HG03159 (cell line): ENCODE data around the gene HOXC4.
A peak's percentile ranks its signal among the peaks of the same experiment; 100 is the strongest.

Source experiments
- ATAC-seq: cut with Tn5 transposase; IDR thresholded peaks from one replicate; pipeline ENCODE4 v1.9.1; 2021; ENCODE audit warnings: mild to moderate bottlenecking, moderate library complexity; ENCODE audit not compliant: unreplicated experiment

Gene HOXC4

GRCh38 chr12:54015018-54015931 lies 38.4 kb upstream of the HOXC4 start:
- no peak for ATAC-seq

DNA sequence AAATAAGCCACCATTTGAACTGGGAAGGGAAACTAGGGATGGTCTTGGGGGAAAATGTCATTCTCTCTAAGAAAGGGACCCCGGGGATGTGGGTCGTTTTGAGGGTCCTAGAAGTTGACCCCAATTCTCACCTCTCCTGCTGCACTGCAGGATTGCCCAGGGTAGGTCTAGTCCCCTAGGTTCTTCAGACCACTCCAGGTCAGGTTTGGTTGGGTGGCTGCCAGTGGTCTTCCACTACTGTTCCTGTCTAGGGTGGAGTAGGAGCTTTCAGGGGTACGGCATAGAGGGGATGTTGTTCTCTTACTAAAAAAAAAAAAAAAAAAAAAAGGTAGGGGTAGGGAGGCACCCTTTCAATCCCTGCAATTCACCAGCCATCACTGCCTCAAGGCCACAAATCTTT lies 37.6 kb upstream of the HOXC4 start:
- no peak for ATAC-seq

DNA sequence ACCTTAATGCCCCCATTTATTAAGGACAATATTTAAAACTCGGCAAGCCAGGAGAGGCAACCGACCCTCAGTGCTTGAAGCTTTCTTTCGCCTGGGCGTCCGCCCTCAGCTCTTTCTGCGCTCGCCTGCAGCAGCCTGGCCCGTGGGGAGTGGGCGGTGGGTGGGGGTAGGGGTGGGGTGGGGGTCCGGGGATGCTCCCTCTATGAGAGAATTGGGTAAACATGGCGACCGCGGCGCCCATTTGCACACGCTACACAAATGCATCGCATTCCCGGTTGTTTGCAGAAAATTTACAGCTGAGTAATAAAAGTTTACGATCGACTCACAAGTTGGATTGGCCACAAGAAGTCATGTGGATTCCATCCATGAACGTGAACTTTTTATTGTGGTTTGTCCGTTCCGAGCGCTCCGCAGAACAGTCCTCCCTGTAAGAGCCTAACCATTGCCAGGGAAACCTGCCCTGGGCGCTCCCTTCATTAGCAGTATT lies 37.1 kb upstream of the HOXC4 start:
- no peak for ATAC-seq

- peak; percentile 32 for ATAC-seq
Measured at GRCh38 chr12:54017027-54017788, 36.4 kb upstream of the HOXC4 start.

GRCh38 chr12:54017878-54018467 lies 35.7 kb upstream of the HOXC4 start:
- ATAC-seq, result peak; percentile 83

DNA sequence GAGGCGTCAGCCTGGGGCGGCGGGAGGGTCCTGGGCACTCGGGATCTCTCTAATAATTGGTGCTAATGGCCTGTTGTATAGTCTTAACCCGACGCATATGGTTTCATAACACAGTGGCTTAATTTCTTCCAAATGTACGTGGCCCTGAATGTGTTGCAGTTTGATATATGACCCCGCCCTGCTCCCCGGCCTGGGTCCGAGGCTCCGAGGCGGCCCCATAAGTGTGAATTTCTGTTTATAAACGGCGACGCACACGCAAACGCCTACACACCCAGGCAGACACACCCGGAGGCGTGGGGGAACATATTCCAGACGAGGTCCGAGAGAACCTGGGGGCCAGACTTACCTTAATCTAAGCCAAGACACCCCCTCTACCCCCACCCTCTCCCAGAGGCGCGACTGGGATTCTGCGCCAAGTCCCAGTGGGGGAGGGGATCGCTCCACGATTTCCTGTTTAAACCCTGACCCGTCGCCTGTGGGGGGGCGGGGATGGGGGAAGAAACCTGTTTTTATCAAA lies 35.1 kb upstream of the HOXC4 start:
- no peak for ATAC-seq

DNA sequence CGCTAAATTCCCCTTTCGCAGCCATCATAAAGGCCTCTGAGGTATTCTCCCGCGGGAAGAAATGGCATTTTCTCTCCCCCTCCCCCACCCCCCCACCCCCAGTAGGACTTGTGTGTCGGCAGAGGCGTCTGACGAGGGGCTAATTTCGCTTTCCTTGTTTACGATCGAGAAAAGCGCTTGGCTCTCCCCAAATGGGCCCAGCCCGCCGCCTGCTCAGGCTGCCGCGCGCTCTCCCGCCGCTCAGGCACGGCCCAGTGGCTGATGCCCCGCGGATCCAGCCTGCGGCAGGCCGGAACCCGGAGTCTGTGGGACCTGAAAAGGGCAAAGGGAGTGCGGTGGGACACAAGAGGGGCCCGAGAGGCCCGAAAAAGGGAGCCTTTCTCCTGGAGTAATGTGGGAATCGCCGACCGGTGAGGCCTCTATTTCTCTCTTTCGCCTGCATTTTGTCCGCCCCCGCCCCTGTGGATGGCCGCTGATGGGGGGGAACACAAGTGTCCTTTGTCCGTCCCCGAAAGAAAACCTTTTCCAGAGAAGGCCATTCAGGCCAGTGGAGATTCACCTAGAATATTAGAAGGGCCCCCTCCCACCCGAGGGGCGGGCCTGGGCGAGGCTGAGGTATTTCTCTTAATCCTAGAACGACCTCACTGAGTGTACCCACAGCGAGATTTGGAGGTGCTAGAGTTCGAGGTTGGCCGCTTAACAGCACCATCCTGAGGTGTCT lies 34.4 kb upstream of the HOXC4 start:
- ATAC-seq, result no peak

GRCh38 chr12:54019924-54020590 lies 33.6 kb upstream of the HOXC4 start:
- no peak for ATAC-seq

DNA sequence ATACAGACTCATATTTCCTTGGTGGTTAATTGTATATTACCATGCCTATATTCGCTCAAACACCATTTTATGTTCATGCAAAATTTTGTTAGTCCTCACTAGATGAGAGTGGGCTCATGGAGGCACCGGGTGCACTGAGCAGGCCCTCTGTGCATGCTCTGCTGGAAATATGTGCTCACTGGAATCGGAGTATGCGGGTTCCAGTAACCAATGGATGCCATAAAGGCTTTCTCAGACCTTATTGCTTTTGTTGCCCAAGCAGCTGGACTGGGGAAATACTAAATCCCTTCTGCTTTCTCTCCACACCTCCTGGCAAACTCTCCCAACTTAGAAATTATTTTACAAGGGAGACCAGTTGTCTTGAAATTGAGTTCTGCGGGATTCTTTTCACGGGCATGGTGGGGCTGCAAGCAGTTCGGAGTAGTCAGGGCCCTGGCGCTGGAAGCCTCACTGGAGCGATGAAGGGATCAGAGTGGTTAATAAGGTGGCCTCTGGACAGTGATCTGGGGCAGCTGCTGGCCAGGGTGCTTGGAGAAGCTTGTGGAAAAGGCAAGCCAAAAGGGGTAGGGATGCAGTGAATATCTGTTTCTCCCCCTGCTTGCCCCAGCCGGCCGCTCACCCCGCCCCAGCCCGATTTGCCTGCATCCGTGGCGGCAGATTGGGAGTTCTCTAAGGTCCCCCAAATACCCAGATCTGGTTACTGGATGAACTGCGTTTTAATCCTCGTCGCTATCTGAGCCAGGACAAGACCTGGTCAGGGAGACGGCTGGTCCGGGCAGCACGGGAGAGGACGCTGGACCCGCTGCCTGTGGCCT lies 32.8 kb upstream of the HOXC4 start:
- no peak for ATAC-seq

DNA sequence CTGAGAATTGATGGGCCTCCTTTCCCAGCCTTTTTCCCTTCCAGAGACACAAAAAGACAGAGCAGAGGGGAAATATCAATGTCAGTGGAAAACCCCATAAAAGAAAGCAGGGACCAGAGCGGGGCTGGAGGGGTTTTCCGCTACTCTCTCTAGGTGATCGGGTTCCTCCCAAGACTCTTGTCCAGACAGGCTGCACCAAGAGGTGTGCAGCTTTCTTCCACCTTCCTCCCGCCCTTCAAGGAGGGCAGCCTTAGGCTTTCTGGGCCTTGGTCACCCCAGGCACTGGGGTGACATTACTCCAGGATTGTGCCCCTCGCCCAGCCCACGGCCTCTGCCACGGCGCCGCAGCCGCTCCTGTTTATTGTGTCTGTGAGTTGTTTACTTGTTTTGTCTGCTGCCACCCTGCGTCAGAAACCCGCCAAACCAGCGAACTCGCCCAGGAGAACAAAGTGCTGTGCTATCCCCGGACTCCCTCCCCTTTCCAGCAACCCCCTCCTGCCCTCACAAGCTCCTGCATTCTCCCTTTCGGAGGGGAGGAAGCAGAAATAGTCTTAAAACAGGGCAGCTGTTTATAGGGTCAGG lies 32.1 kb upstream of the HOXC4 start:
- ATAC-seq, result no peak

- ATAC-seq, result no peak
Measured at GRCh38 chr12:54022960-54023884, 30.4 kb upstream of the HOXC4 start.

- ATAC-seq, result no peak
Measured at GRCh38 chr12:54024127-54024526, 29.5 kb upstream of the HOXC4 start.

- ATAC-seq, result no peak
Measured at GRCh38 chr12:54024581-54025305, 28.9 kb upstream of the HOXC4 start.

DNA sequence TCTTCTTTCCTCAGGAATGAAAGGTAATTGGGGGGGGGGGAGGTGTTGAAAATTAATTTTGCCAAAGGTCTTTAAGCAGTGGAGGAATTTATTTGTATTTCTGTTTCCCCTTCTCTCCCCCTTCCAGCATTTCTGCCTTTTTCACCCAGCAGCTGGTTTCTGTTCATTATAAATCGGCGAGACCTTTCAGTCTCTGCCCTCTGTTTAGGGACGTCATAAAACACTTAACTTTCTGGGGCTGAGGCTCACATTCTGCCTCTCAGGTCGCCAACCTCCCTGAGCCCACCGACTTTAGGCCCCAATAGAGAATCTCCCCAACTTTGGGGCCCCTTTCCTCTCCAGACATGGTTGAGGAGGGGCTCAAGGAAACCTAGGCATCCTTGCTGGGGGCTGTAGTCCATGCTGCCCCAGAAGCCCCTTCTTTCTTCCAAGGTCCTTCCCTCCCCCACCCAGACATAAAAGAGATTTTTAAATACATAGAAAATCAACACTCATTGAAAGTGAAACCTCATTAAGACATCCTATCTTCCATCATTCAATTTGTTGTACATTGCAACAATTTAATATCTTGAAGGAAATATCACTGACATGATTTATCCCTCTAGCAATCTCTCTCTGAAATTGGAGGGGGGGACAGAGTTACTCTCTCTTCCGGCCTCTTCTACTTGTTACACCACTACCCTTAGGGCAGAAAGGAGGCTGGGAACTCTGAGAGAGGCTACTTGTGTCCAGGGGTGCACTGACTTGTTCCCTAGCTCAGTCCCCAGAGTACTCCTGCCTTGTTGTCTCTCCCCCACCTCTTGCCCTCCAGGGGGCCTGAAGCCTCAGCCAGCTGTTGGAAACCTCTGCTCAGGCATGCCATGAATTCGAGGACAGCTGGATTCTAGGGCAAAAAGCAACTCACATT lies 27.9 kb upstream of the HOXC4 start:
- ATAC-seq, result no peak

GRCh38 chr12:54026640-54027441 lies 26.8 kb upstream of the HOXC4 start:
- no peak for ATAC-seq
